ENCODE data around the gene B3GAT2.

DNA sequence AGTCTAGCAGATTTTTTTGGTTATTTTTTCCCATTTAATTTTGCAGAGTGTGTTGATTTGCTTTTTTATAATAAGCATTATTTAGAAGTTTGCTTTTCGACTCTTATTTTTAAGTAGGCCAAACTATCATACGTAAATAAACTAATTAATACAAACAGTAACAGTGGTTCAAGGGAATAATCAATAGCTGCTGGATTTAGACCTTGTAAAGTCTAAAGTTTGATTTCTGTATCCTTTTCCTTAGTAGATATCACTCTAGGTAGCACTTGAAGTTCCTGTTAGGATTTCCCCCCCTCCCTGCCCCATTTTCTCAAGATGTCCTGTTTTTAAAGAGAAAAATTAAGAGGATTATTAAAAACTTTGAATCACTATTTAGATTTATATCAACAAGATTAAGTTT is 136.1 kb downstream of the B3GAT2 start:
- TF ChIP-seq HMG20B (CRISPR knock-in tag; conservative IDR thresholded peaks at IDR 0.05), result no peak
- no peak for TF ChIP-seq POLR2A (IDR thresholded peaks at IDR 0.05; ENCODE audit: insufficient read depth in 1 of 2, low read depth in 2 of 2, low read length in 2 of 2)
- TF ChIP-seq ASH2L (IDR thresholded peaks at IDR 0.05; ENCODE audit: insufficient read length, low read depth, low read length), result no peak
- TF ChIP-seq, protein P1, sequence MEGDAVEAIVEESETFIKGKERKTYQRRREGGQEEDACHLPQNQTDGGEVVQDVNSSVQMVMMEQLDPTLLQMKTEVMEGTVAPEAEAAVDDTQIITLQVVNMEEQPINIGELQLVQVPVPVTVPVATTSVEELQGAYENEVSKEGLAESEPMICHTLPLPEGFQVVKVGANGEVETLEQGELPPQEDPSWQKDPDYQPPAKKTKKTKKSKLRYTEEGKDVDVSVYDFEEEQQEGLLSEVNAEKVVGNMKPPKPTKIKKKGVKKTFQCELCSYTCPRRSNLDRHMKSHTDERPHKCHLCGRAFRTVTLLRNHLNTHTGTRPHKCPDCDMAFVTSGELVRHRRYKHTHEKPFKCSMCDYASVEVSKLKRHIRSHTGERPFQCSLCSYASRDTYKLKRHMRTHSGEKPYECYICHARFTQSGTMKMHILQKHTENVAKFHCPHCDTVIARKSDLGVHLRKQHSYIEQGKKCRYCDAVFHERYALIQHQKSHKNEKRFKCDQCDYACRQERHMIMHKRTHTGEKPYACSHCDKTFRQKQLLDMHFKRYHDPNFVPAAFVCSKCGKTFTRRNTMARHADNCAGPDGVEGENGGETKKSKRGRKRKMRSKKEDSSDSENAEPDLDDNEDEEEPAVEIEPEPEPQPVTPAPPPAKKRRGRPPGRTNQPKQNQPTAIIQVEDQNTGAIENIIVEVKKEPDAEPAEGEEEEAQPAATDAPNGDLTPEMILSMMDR (CRISPR knock-in tag; IDR thresholded peaks at IDR 0.05), result no peak
- TF ChIP-seq, protein P2, sequence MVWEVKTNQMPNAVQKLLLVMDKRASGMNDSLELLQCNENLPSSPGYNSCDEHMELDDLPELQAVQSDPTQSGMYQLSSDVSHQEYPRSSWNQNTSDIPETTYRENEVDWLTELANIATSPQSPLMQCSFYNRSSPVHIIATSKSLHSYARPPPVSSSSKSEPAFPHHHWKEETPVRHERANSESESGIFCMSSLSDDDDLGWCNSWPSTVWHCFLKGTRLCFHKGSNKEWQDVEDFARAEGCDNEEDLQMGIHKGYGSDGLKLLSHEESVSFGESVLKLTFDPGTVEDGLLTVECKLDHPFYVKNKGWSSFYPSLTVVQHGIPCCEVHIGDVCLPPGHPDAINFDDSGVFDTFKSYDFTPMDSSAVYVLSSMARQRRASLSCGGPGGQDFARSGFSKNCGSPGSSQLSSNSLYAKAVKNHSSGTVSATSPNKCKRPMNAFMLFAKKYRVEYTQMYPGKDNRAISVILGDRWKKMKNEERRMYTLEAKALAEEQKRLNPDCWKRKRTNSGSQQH (CRISPR knock-in tag; IDR thresholded peaks at IDR 0.05; ENCODE audit: low read depth), result no peak
- TF ChIP-seq, protein P3, sequence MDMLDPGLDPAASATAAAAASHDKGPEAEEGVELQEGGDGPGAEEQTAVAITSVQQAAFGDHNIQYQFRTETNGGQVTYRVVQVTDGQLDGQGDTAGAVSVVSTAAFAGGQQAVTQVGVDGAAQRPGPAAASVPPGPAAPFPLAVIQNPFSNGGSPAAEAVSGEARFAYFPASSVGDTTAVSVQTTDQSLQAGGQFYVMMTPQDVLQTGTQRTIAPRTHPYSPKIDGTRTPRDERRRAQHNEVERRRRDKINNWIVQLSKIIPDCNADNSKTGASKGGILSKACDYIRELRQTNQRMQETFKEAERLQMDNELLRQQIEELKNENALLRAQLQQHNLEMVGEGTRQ (IDR thresholded peaks at IDR 0.05; ENCODE audit: low read depth, low read length), result no peak
- TF ChIP-seq, protein P3 (CRISPR knock-in tag; IDR thresholded peaks at IDR 0.05; ENCODE audit: borderline replicate concordance), result no peak
- no peak for TF ChIP-seq ZFX (CRISPR knock-in tag; IDR thresholded peaks at IDR 0.05; ENCODE audit: low read depth)
- TF ChIP-seq RBAK (CRISPR knock-in tag; IDR thresholded peaks at IDR 0.05), result no peak
- TF ChIP-seq ZNF749 (CRISPR knock-in tag; IDR thresholded peaks at IDR 0.05; ENCODE audit: borderline replicate concordance), result no peak
- TF ChIP-seq NCOA2 (CRISPR knock-in tag; IDR thresholded peaks at IDR 0.05), result no peak
- no peak for TF ChIP-seq ESRRA (CRISPR knock-in tag; IDR thresholded peaks at IDR 0.05; ENCODE audit: low read depth)

All from HepG2 (cell line).